ENCODE data around the gene SULT1C3. TPM values are rescaled to one million over a fixed set of nuclear protein-coding genes. Genes with fewer than 3 reads are reported as not detected.

The SULT1C3 gene
- total RNA-seq, 1 experiment from 2014 or later, result not detected

- Histone ChIP-seq H3K4me1 (peaks cover 15% of the 10 kb centered on the region), H3K36me3 (ENCODE audit: control insufficient read depth, insufficient read depth, low read length) (no peaks in the 10 kb centered on the region), H3K27me3 (replicated peaks; ENCODE audit: control insufficient read depth, insufficient read depth, low read length) (no peaks in the 10 kb centered on the region), H3K9me3 (no peaks in the 10 kb centered on the region), H3K4me3 (ENCODE audit: low read depth, low read length) (no peak overlapping the region)
- no peak for DNase-seq
- TF ChIP-seq CTCF (IDR thresholded peaks at IDR 0.05; ENCODE audit: insufficient read depth in 1 of 2, low read depth in 1 of 2, low read length in 1 of 2, severe bottlenecking in 1 of 2, unreplicated experiment in 1 of 2), result no peak
- POLR2A ChIA-PET, result no interaction called here
- Mint-ChIP-seq H3K4me1 (ENCODE audit: low read depth, unreplicated experiment) (peaks cover 36% of the 10 kb centered on the region), H3K27me3 (ENCODE audit: insufficient read depth, unreplicated experiment) (no peaks in the 10 kb centered on the region), H3K27ac (ENCODE audit: unreplicated experiment) (no peak overlapping the region), H3K4me3 (ENCODE audit: unreplicated experiment) (no peak overlapping the region), H3K9me3 (ENCODE audit: unreplicated experiment) (peaks cover 20% of the 10 kb centered on the region), H3K36me3 (ENCODE audit: insufficient read depth, unreplicated experiment) (no peaks in the 10 kb centered on the region)
- intact Hi-C loops (cut with micrococcal nuclease; ENCODE audit: unreplicated experiment), result no loop called here
- BruUV-seq (replicated peaks), result no TSS peak
- CTCF ChIA-PET, result no interaction called here
Measured at GRCh38 chr2:108262036-108262435, 22.3 kb downstream of the SULT1C3 start.

DNA sequence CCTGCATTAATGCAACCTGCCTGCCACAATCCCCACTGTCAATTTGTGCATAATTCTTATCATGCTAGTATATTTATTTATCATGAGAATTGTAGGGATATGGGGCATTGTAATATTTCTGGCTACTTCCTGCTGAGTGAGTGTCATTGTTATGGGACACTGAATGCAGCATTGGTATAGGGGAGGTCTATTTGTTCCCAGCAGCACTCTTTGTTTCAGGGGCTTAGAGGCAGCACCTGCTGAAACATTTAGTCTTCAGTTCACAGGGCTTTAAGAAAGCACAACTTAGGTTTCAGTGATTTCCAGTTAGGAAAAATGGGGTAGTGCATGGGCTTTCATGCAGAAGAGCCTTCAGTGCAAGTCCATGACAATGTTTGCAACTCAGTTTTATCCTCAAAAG lies 23.6 kb downstream of the SULT1C3 start:
- H3K4me1 Mint-ChIP-seq (ENCODE audit: low read depth, unreplicated experiment), result peaks cover 41% of the 10 kb centered on the region
- Histone ChIP-seq H3K27me3 (replicated peaks; ENCODE audit: control insufficient read depth, insufficient read depth, low read length) (no peaks in the 10 kb centered on the region), H3K36me3 (ENCODE audit: control insufficient read depth, insufficient read depth, low read length) (no peaks in the 10 kb centered on the region), H3K4me1 (peaks cover 15% of the 10 kb centered on the region), H3K4me3 (ENCODE audit: low read depth, low read length) (no peak overlapping the region), H3K9me3 (no peaks in the 10 kb centered on the region)
- TF ChIP-seq CTCF (IDR thresholded peaks at IDR 0.05; ENCODE audit: insufficient read depth in 1 of 2, low read depth in 1 of 2, low read length in 1 of 2, severe bottlenecking in 1 of 2, unreplicated experiment in 1 of 2), result no peak
- intact Hi-C loops (cut with micrococcal nuclease; ENCODE audit: unreplicated experiment), result no loop called here
- no peaks in the 10 kb centered on the region for H3K27me3 Mint-ChIP-seq (ENCODE audit: insufficient read depth, unreplicated experiment)
- no peak for DNase-seq
- H3K36me3 Mint-ChIP-seq (ENCODE audit: insufficient read depth, unreplicated experiment), result no peaks in the 10 kb centered on the region
- no TSS peak for BruUV-seq (replicated peaks)
- H3K4me3 Mint-ChIP-seq (ENCODE audit: unreplicated experiment), result no peak overlapping the region
- ChIA-PET CTCF (interaction anchor here (0.6 kb wide), 1 partner anchor 62 kb away, joined by 3 read pairs; no protein-coding TSS in a partner anchor), POLR2A (no interaction called here)
- H3K27ac Mint-ChIP-seq (ENCODE audit: unreplicated experiment), result no peak overlapping the region
- H3K9me3 Mint-ChIP-seq (ENCODE audit: unreplicated experiment), result peaks cover 20% of the 10 kb centered on the region

DNA sequence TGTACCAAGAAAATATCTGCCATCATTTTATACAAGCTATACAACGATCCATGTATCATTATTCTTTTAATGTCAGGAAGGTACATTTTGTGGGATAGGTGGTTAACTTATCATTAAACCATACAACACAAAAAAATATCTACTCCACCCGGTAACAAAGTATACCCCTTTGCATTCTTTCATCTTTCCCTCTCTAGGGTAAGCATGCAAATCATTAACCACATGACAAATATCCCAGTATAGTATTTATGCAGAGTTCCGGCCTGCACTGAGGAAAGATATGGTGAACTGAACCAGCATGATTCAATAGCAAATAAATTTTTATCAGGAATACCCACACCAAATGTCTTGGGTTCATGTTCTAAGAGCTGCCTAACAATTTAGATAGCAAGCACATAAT lies 26.4 kb downstream of the SULT1C3 start:
- Mint-ChIP-seq H3K36me3 (ENCODE audit: insufficient read depth, unreplicated experiment) (no peaks in the 10 kb centered on the region), H3K9me3 (ENCODE audit: unreplicated experiment) (peaks cover 20% of the 10 kb centered on the region), H3K27me3 (ENCODE audit: insufficient read depth, unreplicated experiment) (no peaks in the 10 kb centered on the region), H3K4me1 (ENCODE audit: low read depth, unreplicated experiment) (peaks cover 40% of the 10 kb centered on the region), H3K4me3 (ENCODE audit: unreplicated experiment) (no peak overlapping the region), H3K27ac (ENCODE audit: unreplicated experiment) (peak overlapping the region; percentile 9)
- H3K9me3 ChIP-seq, result no peaks in the 10 kb centered on the region
- H3K36me3 ChIP-seq (ENCODE audit: control insufficient read depth, insufficient read depth, low read length), result no peaks in the 10 kb centered on the region; the same call in 1 of the 2 replicates
- no peaks in the 10 kb centered on the region for H3K27me3 ChIP-seq (replicated peaks; ENCODE audit: control insufficient read depth, insufficient read depth, low read length)
- DNase-seq, result peak in 1 of 2 experiments; percentile 16
- H3K4me3 ChIP-seq (ENCODE audit: low read depth, low read length), result no peak overlapping the region
- POLR2A ChIA-PET, result no interaction called here
- no peak for TF ChIP-seq CTCF (IDR thresholded peaks at IDR 0.05; ENCODE audit: insufficient read depth in 1 of 2, low read depth in 1 of 2, low read length in 1 of 2, severe bottlenecking in 1 of 2, unreplicated experiment in 1 of 2)
- peaks cover 15% of the 10 kb centered on the region for H3K4me1 ChIP-seq
- intact Hi-C loops (cut with micrococcal nuclease; ENCODE audit: unreplicated experiment), result loop anchor here (2.0 kb wide), 1 partner anchor 49 kb away; no protein-coding TSS in a partner anchor
- BruUV-seq (replicated peaks), result no TSS peak
- CTCF ChIA-PET, result no interaction called here
